Neural progenitor cell (in vitro differentiated cells): Measurements from ENCODE around the gene KRT33B. TPM values are rescaled to one million over a fixed set of nuclear protein-coding genes. Genes with fewer than 3 reads are reported as not detected.
"Not testable (repeated sequence)": the region's sequence is repeated elsewhere in the genome, so short reads cannot be mapped to it uniquely, and the experiment has no call there.

ENCODE experiments used
- DNase-seq: peaks from one replicate; pipeline ENCODE4 v3.0.0-alpha.2; 2016; ENCODE audit warnings: low spot score
- H2AFZ ChIP-seq: fragments of 200-600 bp; sonication (generic); replicated peaks from 2 replicates; pipeline ENCODE4 v1.6.1; 2016; ENCODE audit warnings: antibody characterized with exemption
- H3F3A ChIP-seq: fragments of 200-600 bp; sonication (generic); 2 replicates; pipeline ENCODE4 v1.6.1; 2016; ENCODE audit warnings: antibody characterized with exemption, low read depth
- H3K27ac ChIP-seq: fragments of 200-600 bp; sonication (generic); 2 replicates; pipeline ENCODE4 v1.5.1; 2016; ENCODE audit warnings: mild to moderate bottlenecking
- H3K27me3 ChIP-seq: fragments of 200-600 bp; sonication (generic); 2 replicates; pipeline ENCODE4 v1.6.1; 2016; ENCODE audit warnings: mild to moderate bottlenecking, moderate library complexity
- H3K36me3 ChIP-seq: fragments of 200-600 bp; sonication (generic); 2 replicates; pipeline ENCODE4 v1.5.1; 2016
- H3K4me1 ChIP-seq: fragments of 200-600 bp; sonication (generic); 2 replicates; pipeline ENCODE4 v1.6.1; 2016; ENCODE audit warnings: mixed run types
- H3K4me2 ChIP-seq: fragments of 200-600 bp; sonication (generic); 2 replicates; pipeline ENCODE4 v1.6.1; 2016
- H3K4me3 ChIP-seq: fragments of 200-600 bp; sonication (generic); 2 replicates; pipeline ENCODE4 v1.5.1; 2016
- H3K79me2 ChIP-seq: fragments of 200-600 bp; sonication (generic); 2 replicates; pipeline ENCODE4 v1.6.1; 2016; ENCODE audit warnings: low read depth
- H3K9ac ChIP-seq: fragments of 200-600 bp; sonication (generic); 2 replicates; pipeline ENCODE4 v1.6.1; 2016
- H3K9me3 ChIP-seq: fragments of 200-600 bp; sonication (generic); 2 replicates; pipeline ENCODE4 v1.5.1; 2016; ENCODE audit warnings: low read depth
- H4K20me1 ChIP-seq: fragments of 200-600 bp; sonication (generic); 2 replicates; pipeline ENCODE4 v1.6.1; 2016; ENCODE audit warnings: low read depth
- H3K27ac Mint-ChIP-seq: 3 replicates; pipeline ENCODE4 v1.8.0; 2021; ENCODE audit warnings: mixed read lengths
- H3K27me3 Mint-ChIP-seq: 2 replicates; pipeline ENCODE4 v1.8.0; 2022; ENCODE audit warnings: low read depth, mild to moderate bottlenecking, inconsistent platforms, moderate library complexity, mixed read lengths; ENCODE audit not compliant: insufficient read depth
- H3K36me3 Mint-ChIP-seq: 3 replicates; pipeline ENCODE4 v1.8.0; 2021; ENCODE audit warnings: mixed read lengths
- H3K4me1 Mint-ChIP-seq: 3 replicates; pipeline ENCODE4 v1.8.0; 2021; ENCODE audit warnings: mixed read lengths
- H3K4me3 Mint-ChIP-seq: 3 replicates; pipeline ENCODE4 v1.8.0; 2021; ENCODE audit warnings: mild to moderate bottlenecking, moderate library complexity, mixed read lengths
- H3K9me3 Mint-ChIP-seq: 3 replicates; pipeline ENCODE4 v1.8.0; 2020; ENCODE audit warnings: mixed read lengths
- EZH2 ChIP-seq: fragments of 200-600 bp; sonication (generic); IDR thresholded peaks from 2 replicates; pipeline ENCODE4 v1.6.1; 2017; ENCODE audit warnings: antibody characterized with exemption, mild to moderate bottlenecking, moderate library complexity
- EZH2phosphoT487 ChIP-seq: fragments of 200-600 bp; sonication (generic); IDR thresholded peaks from 2 replicates; pipeline ENCODE4 v1.6.1; 2017; ENCODE audit warnings: antibody characterized with exemption
- total RNA-seq: library from RNA; depleted of rRNA; stranded (reverse); fragments of >200 nt; gene quantifications from 2 replicates; pipeline ENCODE4 v1.2.3, GENCODE V29; 2015; ENCODE audit warnings: low replicate concordance
- TF ChIP-seq, protein P1 (sequence below): fragments of 200-600 bp; sonication (generic); IDR thresholded peaks from 2 replicates; pipeline ENCODE4 v1.5.1; 2017; ENCODE audit warnings: antibody characterized with exemption, mild to moderate bottlenecking

The KRT33B gene
- total RNA-seq, 1 donor from 2014 or later: not detected

DNA sequence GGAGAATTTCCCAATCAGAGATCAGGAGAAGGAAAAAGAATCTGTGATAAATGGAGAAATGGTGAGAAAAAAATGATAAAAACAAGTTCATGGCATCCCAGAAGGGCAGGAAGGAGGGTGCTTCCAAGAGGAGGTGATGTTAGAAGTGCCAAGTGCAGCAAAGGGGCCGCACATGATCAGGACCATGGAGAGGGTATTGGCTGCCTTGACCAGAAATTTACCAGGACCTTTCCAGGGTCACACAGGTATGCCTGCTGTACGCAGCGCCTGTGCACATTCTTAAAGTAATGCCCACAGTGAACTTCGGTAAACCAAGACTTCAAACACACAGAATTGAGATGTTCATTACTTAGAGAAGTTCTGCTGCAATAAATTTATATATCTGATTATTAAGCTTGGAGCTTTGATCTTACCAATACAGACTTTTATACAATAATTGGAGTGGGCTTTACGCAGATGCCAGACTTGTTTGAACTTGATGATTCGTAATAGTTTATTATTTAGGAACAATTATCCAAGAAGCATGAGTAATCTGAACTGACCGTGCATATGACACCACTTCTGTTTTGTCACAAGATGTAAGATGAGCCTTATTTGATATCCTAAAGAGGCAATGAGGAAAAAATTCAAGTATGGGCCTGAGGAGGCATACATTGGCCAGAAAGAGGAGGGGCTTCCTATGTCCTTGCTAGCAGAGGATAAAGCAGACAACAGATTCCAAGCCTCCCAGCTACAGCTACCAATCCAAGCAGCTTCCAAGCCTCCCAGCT is 16.8 kb downstream of the KRT33B start:
- H3K4me2 ChIP-seq: no peak overlapping the region
- no peaks in the 10 kb centered on the region for H3K36me3 ChIP-seq
- Mint-ChIP-seq H3K4me3 (no peak overlapping the region), H3K27ac (no peak overlapping the region), H3K36me3 (no peaks in the 10 kb centered on the region), H3K9me3 (peaks cover 2% of the 10 kb centered on the region), H3K27me3 (peaks cover 5% of the 10 kb centered on the region), H3K4me1 (no peaks in the 10 kb centered on the region)
- no peak for TF ChIP-seq EZH2phosphoT487
- H3K9me3 ChIP-seq: peaks cover 3% of the 10 kb centered on the region
- no peak for DNase-seq
- no peaks in the 10 kb centered on the region for H3K4me1 ChIP-seq
- H3K27me3 ChIP-seq: no peaks in the 10 kb centered on the region
- no peaks in the 10 kb centered on the region for H3F3A ChIP-seq
- no peaks in the 10 kb centered on the region for H4K20me1 ChIP-seq
- H2AFZ ChIP-seq: no peak overlapping the region
- H3K4me3 ChIP-seq: no peak overlapping the region
- H3K27ac ChIP-seq: no peak overlapping the region
- H3K79me2 ChIP-seq: no peaks in the 10 kb centered on the region
- H3K9ac ChIP-seq: no peak overlapping the region

DNA sequence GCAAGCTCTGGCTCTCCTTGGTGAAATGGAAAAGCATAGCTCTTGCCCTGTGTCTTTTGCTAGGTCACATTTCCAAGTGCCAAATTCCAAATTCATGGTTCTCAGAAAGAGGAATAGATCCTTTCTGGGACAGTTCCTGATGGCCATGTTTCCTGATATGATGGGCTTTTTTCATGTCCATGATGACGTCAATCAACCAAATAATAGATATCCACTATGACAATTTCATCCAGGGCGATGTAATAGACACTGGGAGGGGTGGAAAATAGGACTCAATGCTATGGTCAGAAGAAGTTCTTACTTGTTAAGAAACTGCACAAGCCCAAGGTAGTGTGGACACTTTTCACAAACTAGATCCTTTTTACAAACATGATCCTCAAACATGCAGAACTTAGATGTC is 18.4 kb downstream of the KRT33B start:
- H3K36me3 ChIP-seq: no peaks in the 10 kb centered on the region
- H3K27ac Mint-ChIP-seq: no peak overlapping the region
- no peak overlapping the region for H3K9ac ChIP-seq
- no peaks in the 10 kb centered on the region for H3K4me1 Mint-ChIP-seq
- H3K4me3 ChIP-seq: no peak overlapping the region
- H2AFZ ChIP-seq: no peak overlapping the region
- H3F3A ChIP-seq: no peaks in the 10 kb centered on the region
- no peaks in the 10 kb centered on the region for H3K9me3 Mint-ChIP-seq
- H3K9me3 ChIP-seq: peaks cover 2% of the 10 kb centered on the region
- peaks cover 5% of the 10 kb centered on the region for H3K27me3 Mint-ChIP-seq
- no peak overlapping the region for H3K27ac ChIP-seq
- no peak overlapping the region for H3K4me3 Mint-ChIP-seq
- H3K4me2 ChIP-seq: no peak overlapping the region
- no peak for TF ChIP-seq EZH2phosphoT487
- TF ChIP-seq, protein P1, sequence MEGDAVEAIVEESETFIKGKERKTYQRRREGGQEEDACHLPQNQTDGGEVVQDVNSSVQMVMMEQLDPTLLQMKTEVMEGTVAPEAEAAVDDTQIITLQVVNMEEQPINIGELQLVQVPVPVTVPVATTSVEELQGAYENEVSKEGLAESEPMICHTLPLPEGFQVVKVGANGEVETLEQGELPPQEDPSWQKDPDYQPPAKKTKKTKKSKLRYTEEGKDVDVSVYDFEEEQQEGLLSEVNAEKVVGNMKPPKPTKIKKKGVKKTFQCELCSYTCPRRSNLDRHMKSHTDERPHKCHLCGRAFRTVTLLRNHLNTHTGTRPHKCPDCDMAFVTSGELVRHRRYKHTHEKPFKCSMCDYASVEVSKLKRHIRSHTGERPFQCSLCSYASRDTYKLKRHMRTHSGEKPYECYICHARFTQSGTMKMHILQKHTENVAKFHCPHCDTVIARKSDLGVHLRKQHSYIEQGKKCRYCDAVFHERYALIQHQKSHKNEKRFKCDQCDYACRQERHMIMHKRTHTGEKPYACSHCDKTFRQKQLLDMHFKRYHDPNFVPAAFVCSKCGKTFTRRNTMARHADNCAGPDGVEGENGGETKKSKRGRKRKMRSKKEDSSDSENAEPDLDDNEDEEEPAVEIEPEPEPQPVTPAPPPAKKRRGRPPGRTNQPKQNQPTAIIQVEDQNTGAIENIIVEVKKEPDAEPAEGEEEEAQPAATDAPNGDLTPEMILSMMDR: no peak
- no peak for TF ChIP-seq EZH2
- H4K20me1 ChIP-seq: no peaks in the 10 kb centered on the region
- no peaks in the 10 kb centered on the region for H3K36me3 Mint-ChIP-seq
- DNase-seq: no peak
- H3K27me3 ChIP-seq: no peaks in the 10 kb centered on the region
- H3K4me1 ChIP-seq: no peaks in the 10 kb centered on the region
- no peaks in the 10 kb centered on the region for H3K79me2 ChIP-seq

DNA sequence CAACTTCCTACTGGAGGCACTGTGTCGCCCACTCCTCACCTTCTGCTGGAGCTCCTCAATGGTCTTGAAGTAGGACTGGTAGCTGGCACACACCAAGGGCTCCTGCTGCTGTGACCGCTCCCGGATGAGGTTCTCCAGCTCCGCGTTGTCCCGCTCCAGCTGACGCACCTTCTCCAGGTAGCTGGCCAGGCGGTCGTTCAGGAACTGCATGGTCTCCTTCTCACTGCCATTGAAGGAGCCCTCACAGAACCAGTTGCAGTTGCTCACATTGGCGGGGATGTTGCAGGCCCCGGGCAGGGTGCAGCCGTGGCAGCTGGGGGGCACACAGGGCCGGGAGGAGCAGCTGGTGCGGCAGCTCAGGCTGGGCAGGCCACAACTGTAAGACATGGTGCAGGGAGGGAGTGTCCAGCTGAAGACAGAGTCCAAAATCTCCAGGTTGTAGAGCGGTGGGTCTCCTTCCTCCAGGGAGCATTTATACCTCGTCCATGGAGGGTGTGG is 19.2 kb downstream of the KRT33B start, which contains the start of gene KRT33A:
KRT33A (minus strand) TSS at position 448 of the 498 bp plus-strand sequence; CDS start at position 387, 61 bp downstream.
- not testable (repeated sequence) for H3K4me1 Mint-ChIP-seq, H3K27ac Mint-ChIP-seq, H3K36me3 Mint-ChIP-seq, H3K4me1 ChIP-seq, H3K4me3 ChIP-seq, H3K9ac ChIP-seq, H3K27ac ChIP-seq, DNase-seq, H3K36me3 ChIP-seq, H3K27me3 Mint-ChIP-seq, H3K4me2 ChIP-seq, H3K27me3 ChIP-seq, H3K9me3 ChIP-seq, H4K20me1 ChIP-seq, H3K79me2 ChIP-seq, H3K4me3 Mint-ChIP-seq, H3K9me3 Mint-ChIP-seq, H2AFZ ChIP-seq, H3F3A ChIP-seq

DNA sequence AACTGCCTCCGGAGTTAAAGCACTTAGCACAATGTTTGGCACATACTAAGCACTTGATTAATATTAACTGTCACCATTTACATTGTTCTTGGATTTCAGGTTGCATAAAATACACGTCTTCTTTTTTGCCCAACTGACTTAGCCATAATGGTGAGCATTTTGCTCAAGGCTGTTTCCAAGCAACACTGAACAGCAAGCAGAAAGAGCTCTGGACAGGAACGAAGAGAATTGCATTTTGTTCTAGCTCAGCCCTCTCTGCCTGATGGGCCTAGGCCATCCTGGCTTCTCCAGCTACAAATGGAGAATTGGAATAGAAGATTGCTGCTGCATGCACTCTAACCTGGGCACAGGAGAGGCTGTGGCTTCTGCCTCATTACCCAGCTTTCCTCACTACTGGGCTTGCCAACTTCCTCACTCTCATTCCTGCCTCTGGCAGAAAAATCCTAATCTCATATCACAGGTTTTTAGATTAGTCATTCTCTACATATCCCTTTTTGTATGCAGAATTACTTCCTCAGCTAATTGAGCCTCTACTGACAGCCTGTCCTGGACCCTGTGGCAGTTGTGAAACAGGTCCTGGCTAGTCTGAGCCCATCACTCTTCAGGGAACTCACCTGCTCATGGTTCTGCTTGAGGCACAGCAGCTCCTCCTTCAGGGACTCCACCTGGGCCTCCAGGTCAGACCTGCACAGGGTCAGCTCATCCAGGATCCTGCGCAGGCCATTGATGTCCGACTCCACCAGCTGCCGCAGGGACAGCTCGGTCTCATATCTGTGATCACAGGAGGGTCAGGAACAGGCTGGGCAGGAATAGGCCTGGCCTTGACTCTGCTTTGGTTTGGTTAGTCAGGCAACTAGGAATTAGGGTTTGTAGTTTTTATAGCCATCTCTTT is 21.5 kb downstream of the KRT33B start:
- H3K4me3 Mint-ChIP-seq: no peak overlapping the region
- no peaks in the 10 kb centered on the region for H3F3A ChIP-seq
- no peaks in the 10 kb centered on the region for H3K4me1 ChIP-seq
- H3K4me2 ChIP-seq: no peak overlapping the region
- no peaks in the 10 kb centered on the region for H3K79me2 ChIP-seq
- H3K4me3 ChIP-seq: no peak overlapping the region
- H3K27me3 Mint-ChIP-seq: peaks cover 3% of the 10 kb centered on the region
- H3K4me1 Mint-ChIP-seq: no peaks in the 10 kb centered on the region
- no peak for DNase-seq
- no peaks in the 10 kb centered on the region for H3K36me3 ChIP-seq
- no peak overlapping the region for H3K27ac Mint-ChIP-seq
- TF ChIP-seq, protein P1: no peak
- no peak for TF ChIP-seq EZH2
- no peak for TF ChIP-seq EZH2phosphoT487
- H3K36me3 Mint-ChIP-seq: no peaks in the 10 kb centered on the region
- no peak overlapping the region for H3K27ac ChIP-seq
- no peaks in the 10 kb centered on the region for H3K27me3 ChIP-seq
- H3K9me3 ChIP-seq: no peaks in the 10 kb centered on the region
- no peaks in the 10 kb centered on the region for H4K20me1 ChIP-seq
- H2AFZ ChIP-seq: no peak overlapping the region
- no peak overlapping the region for H3K9ac ChIP-seq
- H3K9me3 Mint-ChIP-seq: peaks cover 2% of the 10 kb centered on the region

DNA sequence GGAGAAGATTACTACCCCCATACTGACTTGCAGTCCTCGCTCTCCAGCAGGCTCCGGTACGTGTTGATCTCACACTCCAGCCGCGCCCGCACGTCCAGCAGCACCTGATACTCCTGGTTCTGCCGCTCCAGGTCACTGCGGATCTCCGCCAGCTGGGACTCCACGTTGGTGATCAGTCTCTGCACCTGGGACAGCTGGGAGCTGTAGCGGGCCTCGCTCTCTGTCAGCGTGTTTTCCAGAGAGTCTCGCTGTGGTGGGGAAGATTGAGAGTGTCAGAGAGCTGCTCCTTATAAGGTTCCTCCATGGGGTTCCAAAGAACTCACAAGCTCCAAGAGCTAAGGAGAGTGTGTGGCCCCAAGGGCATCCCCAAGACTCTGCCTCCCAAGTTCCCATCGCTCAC is 23.2 kb downstream of the KRT33B start:
- not testable (repeated sequence) for H3K27ac ChIP-seq, H3K4me3 Mint-ChIP-seq, H3K4me1 ChIP-seq, H3K4me3 ChIP-seq, H3K9me3 ChIP-seq, H3K27ac Mint-ChIP-seq, H2AFZ ChIP-seq, H3K9me3 Mint-ChIP-seq, H3K27me3 ChIP-seq, H3F3A ChIP-seq, H3K4me2 ChIP-seq, H3K27me3 Mint-ChIP-seq, H3K4me1 Mint-ChIP-seq, H4K20me1 ChIP-seq, H3K9ac ChIP-seq, DNase-seq, H3K79me2 ChIP-seq, H3K36me3 Mint-ChIP-seq, H3K36me3 ChIP-seq
